GM21619 (cell line): Measurements from ENCODE around the gene ZMPSTE24.
"Not testable (repeated sequence)": the region's sequence is repeated elsewhere in the genome, so short reads cannot be mapped to it uniquely, and the experiment has no call there.

Experiments
- ATAC-seq: cut with Tn5 transposase; IDR thresholded peaks from one replicate; pipeline ENCODE4 v1.9.1; 2021; ENCODE audit not compliant: unreplicated experiment

Gene ZMPSTE24

DNA sequence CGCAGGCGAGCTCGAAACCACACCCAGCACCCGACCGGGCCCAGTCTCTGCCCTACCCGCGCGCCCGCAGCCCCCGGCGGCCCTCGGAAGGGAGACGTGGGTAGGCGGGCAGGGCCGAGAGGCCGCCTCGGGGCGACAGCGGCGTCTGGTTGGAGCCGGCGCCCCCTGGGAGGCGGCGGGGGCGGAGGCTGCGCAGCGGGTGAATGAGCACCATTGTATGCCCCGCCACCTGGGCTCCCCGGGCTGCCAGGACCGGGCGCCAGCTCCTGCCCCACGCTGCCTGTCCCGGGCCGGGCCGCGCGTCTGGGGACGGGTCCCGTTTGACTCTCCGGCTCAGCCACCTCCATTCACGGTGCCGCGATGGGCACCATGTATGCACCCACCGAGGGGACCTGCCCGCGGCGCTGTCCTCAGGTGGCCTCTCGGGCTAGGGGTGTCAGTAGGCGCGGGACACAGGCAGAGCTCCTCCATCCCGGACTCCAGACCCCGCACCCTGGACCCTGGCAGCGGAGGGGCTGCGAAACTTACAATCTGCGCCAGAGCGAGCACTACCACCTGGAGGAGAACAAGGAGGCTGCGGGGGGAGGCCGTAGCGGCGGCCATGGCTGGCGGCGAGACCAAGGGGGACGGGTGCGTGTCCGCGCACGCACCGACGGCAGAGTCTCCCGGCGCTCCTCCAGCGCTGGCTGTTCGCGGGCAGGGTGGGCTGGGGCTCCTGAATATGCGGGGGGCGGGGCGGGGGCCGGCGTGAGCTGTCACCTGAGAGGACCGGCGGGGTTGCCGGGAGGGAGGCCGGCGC lies 58.8 kb downstream of the ZMPSTE24 start, which contains the start of gene COL9A2:
COL9A2 (minus strand) TSS at position 692 of the 799 bp plus-strand sequence; CDS start at position 603, 89 bp downstream.
- ATAC-seq: peak; percentile 35

DNA sequence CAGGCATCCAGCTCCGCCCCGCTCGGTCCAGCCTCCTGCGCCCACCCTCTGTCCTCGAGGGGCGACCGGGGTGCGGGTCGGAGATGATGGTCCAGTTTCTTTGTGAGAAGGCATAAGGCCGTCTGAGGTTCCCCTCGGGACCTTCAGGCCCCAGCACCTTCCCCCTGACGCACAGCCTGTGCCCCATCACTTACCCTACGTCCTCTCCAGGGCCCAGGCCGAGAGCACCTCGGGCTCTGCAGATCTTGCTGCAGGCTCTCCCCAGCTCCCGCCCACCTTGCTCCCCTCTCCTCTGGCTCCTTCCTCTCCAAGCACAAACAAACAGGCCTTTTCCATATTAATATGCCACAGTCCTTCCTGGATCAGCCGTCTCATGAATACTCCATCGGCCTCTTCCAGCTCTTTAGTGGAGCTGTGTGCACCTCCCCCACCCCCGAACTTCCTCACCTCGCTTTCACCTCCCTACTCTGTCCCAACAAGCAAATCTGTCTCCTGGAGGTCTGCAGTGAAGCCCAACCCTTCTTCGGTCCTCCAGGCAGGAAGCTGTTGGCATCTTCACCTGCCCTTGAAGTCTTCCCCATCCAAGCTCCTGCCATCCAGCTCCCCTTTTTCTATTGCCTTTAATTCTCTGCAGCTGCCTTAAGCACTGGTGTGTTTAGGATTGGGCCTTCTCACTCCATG lies 59.5 kb downstream of the ZMPSTE24 start:
- ATAC-seq: no peak

GRCh38 chr1:40318476-40318875 lies 60.4 kb downstream of the ZMPSTE24 start:
- no peak for ATAC-seq

GRCh38 chr1:40318970-40319621 lies 61.1 kb downstream of the ZMPSTE24 start:
- no peak for ATAC-seq

DNA sequence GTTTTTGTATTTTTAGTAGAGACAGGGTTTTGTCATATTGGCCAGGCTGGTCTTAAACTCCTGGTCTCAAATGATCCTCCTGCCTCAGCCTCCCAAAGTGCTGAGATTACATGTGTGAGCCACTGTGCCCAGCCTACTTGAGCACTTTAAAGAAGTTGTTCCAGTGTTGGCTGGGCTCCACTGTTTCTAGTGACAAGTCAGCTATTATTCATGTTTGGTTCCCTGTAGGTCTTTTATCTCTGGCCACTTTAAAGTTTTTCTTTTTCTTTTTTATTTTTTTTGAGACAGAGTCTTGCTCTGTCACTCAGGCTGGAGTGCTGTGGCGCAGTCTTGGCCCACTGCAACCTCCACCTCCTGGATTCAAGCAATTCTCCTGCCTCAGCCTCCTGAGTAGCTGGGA lies 73.4 kb downstream of the ZMPSTE24 start:
- ATAC-seq: not testable (repeated sequence)

DNA sequence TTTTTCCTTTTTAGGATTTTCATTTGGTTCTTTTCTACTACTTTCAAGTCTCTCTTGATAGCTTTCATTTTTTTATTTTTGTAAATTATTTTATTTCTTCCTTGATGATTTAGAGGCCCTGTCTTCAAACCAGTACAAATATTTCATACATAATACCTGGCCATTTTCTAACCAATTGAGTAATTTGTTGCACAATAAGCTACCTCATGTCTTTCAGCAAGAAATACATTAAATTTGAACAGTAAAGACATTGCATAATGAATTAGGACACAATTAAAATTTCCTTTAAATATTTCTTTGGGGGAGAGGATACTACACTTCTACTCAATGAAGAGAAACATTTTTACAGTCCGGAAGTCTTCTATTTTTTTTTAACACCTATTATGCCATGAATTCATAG lies 74.7 kb downstream of the ZMPSTE24 start:
- no peak for ATAC-seq

DNA sequence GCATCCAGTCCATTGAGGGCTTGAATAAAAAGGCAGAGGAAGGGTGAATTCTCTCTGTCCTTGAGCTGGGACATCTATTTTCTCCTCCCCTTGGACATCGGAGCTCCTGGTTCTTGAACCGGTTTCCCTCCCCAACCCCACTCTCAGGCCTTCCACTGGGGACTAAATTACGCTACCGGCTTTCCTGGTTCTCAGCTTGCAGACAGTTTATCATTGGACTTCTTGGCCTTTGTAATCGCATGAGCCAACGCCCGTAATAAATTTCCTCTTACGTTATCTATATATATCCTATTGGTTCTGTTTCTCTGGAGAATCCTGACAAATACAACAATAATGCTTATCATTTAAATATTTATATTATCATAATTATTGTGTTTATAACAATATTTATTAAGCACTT lies 79.4 kb downstream of the ZMPSTE24 start:
- no peak for ATAC-seq

DNA sequence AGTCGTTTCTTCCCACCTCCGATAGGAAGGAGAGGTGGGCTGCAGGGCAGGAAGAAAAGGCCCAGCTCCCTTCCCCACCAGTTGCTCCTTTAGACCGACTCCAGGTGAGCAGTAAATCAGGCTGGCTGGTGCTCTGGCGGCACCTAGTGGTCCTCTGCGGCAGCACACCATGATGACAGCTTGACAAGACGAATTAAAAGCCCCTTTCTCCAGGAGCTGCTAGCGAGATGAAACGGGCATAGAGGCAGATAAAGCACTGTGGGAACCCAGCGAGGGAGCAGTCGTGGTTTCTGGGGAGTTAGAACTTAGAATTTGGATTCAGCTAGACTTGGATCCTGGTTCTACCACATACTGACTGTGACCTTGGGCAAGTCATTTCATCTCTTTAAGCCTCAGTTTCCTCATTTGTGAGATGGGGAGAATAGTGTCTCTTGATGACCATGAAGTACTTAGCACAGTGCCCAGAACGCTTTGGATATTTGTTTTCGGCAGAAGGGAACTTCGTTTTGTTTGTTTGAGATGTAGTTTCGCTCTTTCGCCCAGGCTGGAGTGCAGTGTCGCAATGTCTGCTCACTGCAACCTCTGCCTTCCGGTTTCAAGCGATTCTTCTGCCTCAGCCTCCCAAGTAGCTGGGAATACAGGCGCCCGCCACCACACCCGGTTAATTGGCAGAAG lies 80.8 kb downstream of the ZMPSTE24 start:
- peak; percentile 53 for ATAC-seq

- ATAC-seq: no peak
These were observed 81.6 kb downstream of the ZMPSTE24 start for GRCh38 chr1:40339420-40340323.

GRCh38 chr1:40341491-40342380 lies 83.7 kb downstream of the ZMPSTE24 start:
- ATAC-seq: no peak

GRCh38 chr1:40342381-40342717 lies 84.3 kb downstream of the ZMPSTE24 start:
- ATAC-seq: not testable (repeated sequence)
